HepG2 (cell line): ENCODE data around the gene HORMAD2. TPM values are rescaled to one million over a fixed set of nuclear protein-coding genes. Genes with fewer than 3 reads are reported as not detected.

Experiments used
- ATAC-seq: fragments of 200-7000 bp; cut with Tn5 transposase; 3 replicates; pipeline ENCODE4 v1.9.1; 2020; ENCODE audit warnings: mild to moderate bottlenecking, moderate library complexity
- BruUV-seq: library from RNA; stranded (reverse); fragments of 400-500 nt; replicated peaks from 2 replicates; lab custom pipeline; 2021; lab: Mats Ljungman, UMichigan
- CTCF ChIA-PET: fragments of 300-600 bp; formaldehyde crosslinking; extraction: SDS; loops from one replicate; lab custom pipeline; 2021; ENCODE audit warnings: low total read pairs, inconsistent platforms, low intra/inter-chr PET ratio; lab: Yijun Ruan, JAX
- POLR2A ChIA-PET: fragments of 350-600 bp; sonication (Branson Sonifier 250); formaldehyde crosslinking; loops from one replicate; lab custom pipeline; 2020; ENCODE audit warnings: antibody characterized with exemption, inconsistent platforms; lab: Yijun Ruan, JAX
- DNase-seq: peaks from one replicate; pipeline ENCODE4 v3.0.0-alpha.2; 2015; ENCODE audit warnings: low spot score
- FAIRE-seq: peaks from 3 replicates; lab custom pipeline; 2011; peaks lifted over from hg19 to GRCh38; lab: Jason Lieb, UNC
- H2AFZ ChIP-seq: one replicate; pipeline ENCODE4 v1.6.1; 2011; ENCODE audit warnings: low read length, inconsistent platforms
- H3K27ac ChIP-seq: fragments of 300-600 bp; 3 replicates; pipeline ENCODE4 v1.8.0; 2011; ENCODE audit warnings: mixed run types, mild to moderate bottlenecking, mixed read lengths, low read length, inconsistent platforms; ENCODE audit not compliant: insufficient read depth; ENCODE audit errors: extremely low read length
- H3K27me3 ChIP-seq, 2 experiments: fragments of 200-600 bp in 1 of 2; 2 replicates in 1 of 2; 3 replicates in 1 of 2; pipeline versions ENCODE4 v1.6.0 to v1.8.0; 2011; ENCODE audit warnings: low read length in 2 of 2, mild to moderate bottlenecking in 2 of 2, moderate library complexity in 2 of 2, inconsistent platforms in 1 of 2; ENCODE audit not compliant: insufficient read depth in 2 of 2, control insufficient read depth in 1 of 2
- H3K36me3 ChIP-seq, 2 experiments: fragments of 200-600 bp in 1 of 2; replicated peaks in 1 of 2; 2 replicates in 1 of 2; 3 replicates in 1 of 2; pipeline versions ENCODE4 v1.5.1 to v1.8.0; 2011; ENCODE audit warnings: low read length in 2 of 2, inconsistent platforms in 1 of 2; ENCODE audit not compliant: insufficient read depth in 2 of 2, control insufficient read depth in 1 of 2
- H3K4me1 ChIP-seq: 2 replicates; pipeline ENCODE4 v1.5.1; 2012; ENCODE audit warnings: low read length, inconsistent platforms; ENCODE audit not compliant: insufficient read depth
- H3K4me2 ChIP-seq: 2 replicates; pipeline ENCODE4 v1.6.0; 2011; ENCODE audit warnings: low read depth, low read length, inconsistent platforms
- H3K4me3 ChIP-seq, 3 experiments: fragments of 200-600 bp in 1 of 3; sonication (generic), shearing (Covaris generic) in 1 of 3; replicated peaks in 1 of 3; 2 replicates each; pipeline ENCODE4 v1.5.1; 2011 to 2016; ENCODE audit warnings: low read length in 3 of 3, inconsistent platforms in 2 of 3, low read depth in 2 of 3, mild to moderate bottlenecking in 2 of 3, control low read depth in 1 of 3, mixed read lengths in 1 of 3; ENCODE audit not compliant: insufficient read depth in 1 of 3
- H3K79me2 ChIP-seq: one replicate; pipeline ENCODE4 v1.6.1; 2011; ENCODE audit warnings: low read length, inconsistent platforms; ENCODE audit not compliant: insufficient read depth
- H3K9ac ChIP-seq: 2 replicates; pipeline ENCODE4 v1.6.0; 2011; ENCODE audit warnings: mild to moderate bottlenecking, low read depth, low read length, inconsistent platforms; ENCODE audit not compliant: insufficient read depth
- H3K9me3 ChIP-seq: 2 replicates; pipeline ENCODE4 v1.5.1; 2012; ENCODE audit warnings: mild to moderate bottlenecking, low read length
- H4K20me1 ChIP-seq: 2 replicates; pipeline ENCODE4 v1.6.0; 2011; ENCODE audit warnings: inconsistent platforms, mild to moderate bottlenecking, low read length, moderate library complexity; ENCODE audit not compliant: insufficient read depth
- AKAP8 ChIP-seq: sonication (generic); formaldehyde crosslinking; IDR thresholded peaks from 2 replicates; pipeline ENCODE4 v1.5.1; 2020; ENCODE audit warnings: mild to moderate bottlenecking, missing genetic modification reagents
- ARNT ChIP-seq: fragments of 450-650 bp; IDR thresholded peaks from 2 replicates; pipeline ENCODE4 v1.6.1; 2017
- FOXC1 ChIP-seq: sonication (generic); formaldehyde crosslinking; IDR thresholded peaks from 2 replicates; pipeline ENCODE4 v1.8.0; 2022; ENCODE audit warnings: mild to moderate bottlenecking, missing genetic modification reagents, borderline replicate concordance
- KDM5B ChIP-seq: sonication (generic); formaldehyde crosslinking; IDR thresholded peaks from 2 replicates; pipeline ENCODE4 v1.4.0; 2020; ENCODE audit warnings: missing genetic modification reagents, mild to moderate bottlenecking, borderline replicate concordance
- MAF1 ChIP-seq: sonication (generic); formaldehyde crosslinking; IDR thresholded peaks from 2 replicates; pipeline ENCODE4 v1.5.0; 2020; ENCODE audit warnings: missing genetic modification reagents, borderline replicate concordance
- MBD4 ChIP-seq: IDR thresholded peaks from 2 replicates; pipeline ENCODE4 v1.6.1; 2012; ENCODE audit warnings: low read length, inconsistent platforms, borderline replicate concordance
- NFE2L1 ChIP-seq: sonication (generic); formaldehyde crosslinking; IDR thresholded peaks from 2 replicates; pipeline ENCODE4 v1.4.0; 2020; ENCODE audit warnings: missing genetic modification reagents, mild to moderate bottlenecking, borderline replicate concordance
- PRMT3 ChIP-seq: sonication (generic); formaldehyde crosslinking; IDR thresholded peaks from 2 replicates; pipeline ENCODE4 v1.8.1; 2022; ENCODE audit warnings: low read depth, mild to moderate bottlenecking, moderate library complexity, missing genetic modification reagents, borderline replicate concordance
- RXRA ChIP-seq: sonication (generic); formaldehyde crosslinking; IDR thresholded peaks from 2 replicates; pipeline ENCODE4 v1.5.1; 2020; ENCODE audit warnings: missing genetic modification reagents
- SMAD3 ChIP-seq: sonication (generic); formaldehyde crosslinking; IDR thresholded peaks from 2 replicates; pipeline ENCODE4 v1.4.0; 2020; ENCODE audit warnings: missing genetic modification reagents
- SRF ChIP-seq: IDR thresholded peaks from 2 replicates; pipeline ENCODE4 v1.6.1; 2011; ENCODE audit warnings: mild to moderate bottlenecking, low read depth, low read length, moderate library complexity
- TERF1 ChIP-seq: sonication (generic); formaldehyde crosslinking; IDR thresholded peaks from 2 replicates; pipeline ENCODE4 v1.8.0; 2022; ENCODE audit warnings: mild to moderate bottlenecking, missing genetic modification reagents, moderate library complexity
- YEATS2 ChIP-seq: sonication (generic); formaldehyde crosslinking; IDR thresholded peaks from 2 replicates; pipeline ENCODE4 v1.4.0; 2020; ENCODE audit warnings: missing genetic modification reagents, borderline replicate concordance
- ZBTB25 ChIP-seq: IDR thresholded peaks from 2 replicates; pipeline ENCODE4 v1.6.1; 2018; ENCODE audit warnings: missing genetic modification reagents
- ZNF256 ChIP-seq: sonication (generic); formaldehyde crosslinking; conservative IDR thresholded peaks from 2 replicates; pipeline ENCODE4 v1.4.0; 2020; ENCODE audit warnings: missing genetic modification reagents
- ZNF280B ChIP-seq: sonication (generic); formaldehyde crosslinking; IDR thresholded peaks from 2 replicates; pipeline ENCODE4 v1.5.0; 2020; ENCODE audit warnings: missing genetic modification reagents, mild to moderate bottlenecking, borderline replicate concordance
- ZNF414 ChIP-seq: sonication (generic); formaldehyde crosslinking; IDR thresholded peaks from 2 replicates; pipeline ENCODE4 v1.5.0; 2020; ENCODE audit warnings: missing genetic modification reagents
- ZNF564 ChIP-seq: sonication (generic); formaldehyde crosslinking; IDR thresholded peaks from 2 replicates; pipeline ENCODE4 v1.8.1; 2023; ENCODE audit warnings: mild to moderate bottlenecking, missing genetic modification reagents
- ZNF614 ChIP-seq: IDR thresholded peaks from 2 replicates; pipeline ENCODE4 v1.6.1; 2018; ENCODE audit warnings: missing biosample characterization, missing genetic modification reagents, inconsistent platforms, borderline replicate concordance
- WGBS: methylation state at CpG from one replicate; pipeline ENCODE4 v1.1.6; 2017; ENCODE audit warnings: low lambda C conversion rate; 5-methylcytosine and 5-hydroxymethylcytosine counted together
- in situ Hi-C: cut with HindIII; loops from 2 replicates; pipeline ENCODE4 v1.10.0; 2017; ENCODE audit warnings: low pct_unique_long_range_greater_than_20kb; ENCODE audit not compliant: extremely low pct_ligation_motif_present
- intact Hi-C: fragments of 100-400 bp; cut with micrococcal nuclease; formaldehyde crosslinking; loops from one replicate; pipeline ENCODE4 v1.10.0; 2022; ENCODE audit not compliant: unreplicated experiment
- polyA plus RNA-seq, 8 experiments: library from polyadenylated mRNA; depleted of rRNA in 3 of 8; stranded (reverse) in 7 of 8; unstranded in 1 of 8; fragments of >200 nt; fragmentation: Illumina TruSeq in 4 of 8; extraction: Trizol in 4 of 8; gene quantifications; 2 replicates each; pipeline versions ENCODE4 v1.2.1 to v1.2.3, GENCODE V29; 2011 to 2016; ENCODE audit warnings: low read depth in 4 of 8, missing spikeins in 1 of 8, mixed read lengths in 1 of 8; ENCODE audit not compliant: insufficient read depth in 1 of 8
- total RNA-seq, 5 experiments: library from RNA; depleted of rRNA; stranded (reverse); fragments of >200 nt; fragmentation: Illumina TruSeq; extraction: Trizol; gene quantifications; 2 replicates each; pipeline ENCODE4 v1.2.3, GENCODE V29; 2016; ENCODE audit warnings: low read depth in 1 of 5

HORMAD2 gene
- total and polyA plus RNA-seq, 2 of the 13 experiments (the other 11 are each of a cell fraction or from before 2014, with no cell fraction given): not detected

- TF ChIP-seq MAF1 (CRISPR knock-in tag) (no peak), SRF (no peak), YEATS2 (no peak), ARNT (no peak), ZNF564 (CRISPR knock-in tag) (no peak), KDM5B (CRISPR knock-in tag) (no peak), FOXC1 (no peak), PRMT3 (CRISPR knock-in tag) (no peak), ZNF280B (CRISPR knock-in tag) (no peak), ZNF414 (CRISPR knock-in tag) (no peak), ZNF614 (no peak), TERF1 (CRISPR knock-in tag) (no peak), ZBTB25 (CRISPR knock-in tag) (no peak), AKAP8 (CRISPR knock-in tag) (no peak), ZNF256 (CRISPR knock-in tag) (no peak), RXRA (no peak), MBD4 (no peak), SMAD3 (CRISPR knock-in tag) (no peak), NFE2L1 (CRISPR knock-in tag) (no peak)
- no TSS peak for BruUV-seq
- 14% methylated on average over 2 of the region's 2 CpGs for WGBS
- H3K4me1 ChIP-seq: no peaks in the 10 kb centered on the region
- H4K20me1 ChIP-seq: no peaks in the 10 kb centered on the region
- ChIA-PET CTCF (no interaction called here), POLR2A (no interaction called here)
- no peaks in the 10 kb centered on the region for H3K9me3 ChIP-seq
- no peaks in the 10 kb centered on the region for H3K79me2 ChIP-seq
- ATAC-seq: no peak
- no peak overlapping the region for H3K4me3 ChIP-seq
- DNase-seq: no peak
- in situ Hi-C loops (no loop called here), intact Hi-C loops (no loop called here)
- H3K27ac ChIP-seq: no peak overlapping the region
- no peaks in the 10 kb centered on the region for H3K36me3 ChIP-seq
- H3K4me2 ChIP-seq: no peak overlapping the region
- no peak overlapping the region for H2AFZ ChIP-seq
- FAIRE-seq: no peak
- H3K9ac ChIP-seq: no peak overlapping the region
- H3K27me3 ChIP-seq: peaks cover 0 to 26% of the 10 kb centered on the region in 2 experiments; a peak in 3 of 5 replicates
Measured at GRCh38 chr22:30170129-30170528, 89.9 kb downstream of the HORMAD2 start.
